ENCODE measurements around the gene EAF2. TPM values are rescaled to one million over a fixed set of nuclear protein-coding genes. Genes with fewer than 3 reads are reported as not detected.

The EAF2 gene
- total and polyA plus RNA-seq, 5 donors, result 4.4 to 7.1 (median 5.4) TPM

DNA sequence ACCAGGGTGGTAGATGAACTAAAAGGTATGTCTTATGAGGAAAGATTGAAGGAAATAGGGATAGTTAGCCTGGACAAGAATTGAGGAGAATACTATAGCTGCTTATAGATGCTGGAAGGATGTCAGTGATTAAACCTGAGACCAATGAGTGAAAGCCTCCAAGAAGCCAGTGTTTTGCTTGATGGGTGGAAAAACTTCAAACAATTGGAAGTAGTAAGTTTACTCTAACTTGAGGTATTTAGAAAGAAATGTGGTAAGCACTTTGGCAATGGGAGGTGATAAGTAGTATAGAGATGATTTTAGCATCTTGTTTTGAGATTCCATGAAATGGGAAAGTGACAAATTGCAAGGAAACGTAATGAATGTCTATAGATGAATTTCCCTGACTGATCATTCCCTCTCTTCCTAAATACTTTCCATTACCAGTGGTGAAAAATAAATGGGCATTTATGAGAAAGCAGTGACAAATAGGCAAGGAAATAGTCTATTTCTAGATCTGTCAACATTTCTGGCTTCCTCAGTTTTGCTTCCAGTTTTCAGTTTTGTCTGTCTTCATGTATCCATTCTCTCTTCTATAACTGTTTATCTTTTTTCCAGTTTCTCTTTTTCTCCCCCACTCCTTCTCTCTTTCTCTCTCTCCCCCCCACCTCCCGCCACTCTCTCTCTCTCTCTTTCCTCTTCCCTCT lies 78.4 kb downstream of the EAF2 start:
- Histone ChIP-seq H3K27ac (ENCODE audit: low read length) (no peak overlapping the region), H3K9me3 (ENCODE audit: control insufficient read depth, low read length) (no peaks in the 10 kb centered on the region), H3K27me3 (ENCODE audit: control insufficient read depth, insufficient read depth) (no peaks in the 10 kb centered on the region), H3K4me1 (ENCODE audit: control insufficient read depth, insufficient read depth, low read length) (no peaks in the 10 kb centered on the region), H3K4me3 (ENCODE audit: low read length) (no peak overlapping the region)
- no peak for ATAC-seq
- intact Hi-C loops (cut with DNase I), result no loop called here
- WGBS, result 79% methylated on average over 2 of the region's 2 CpGs
- DNase-seq, result no peak

- Histone ChIP-seq H3K9me3 (ENCODE audit: control insufficient read depth, low read length) (no peaks in the 10 kb centered on the region), H3K27me3 (ENCODE audit: control insufficient read depth, insufficient read depth) (no peaks in the 10 kb centered on the region), H3K27ac (ENCODE audit: low read length) (no peak overlapping the region), H3K4me1 (ENCODE audit: control insufficient read depth, insufficient read depth, low read length) (no peaks in the 10 kb centered on the region), H3K4me3 (ENCODE audit: low read length) (no peak overlapping the region)
- intact Hi-C loops (cut with DNase I), result no loop called here
- DNase-seq (peak in 1 of 3 donors; percentile 30), ATAC-seq (no peak)
- 74% methylated on average over 12 of the region's 12 CpGs for WGBS
These were observed 79.3 kb downstream of the EAF2 start for GRCh38 chr3:121914081-121914998.

GRCh38 chr3:121916189-121916588 lies 81.2 kb downstream of the EAF2 start:
- intact Hi-C loops (cut with DNase I), result no loop called here
- no peaks in the 10 kb centered on the region for H3K4me1 ChIP-seq (ENCODE audit: control insufficient read depth, insufficient read depth, low read length)
- H3K27ac ChIP-seq (ENCODE audit: low read length), result no peak overlapping the region
- no peak for DNase-seq
- no peaks in the 10 kb centered on the region for H3K27me3 ChIP-seq (ENCODE audit: control insufficient read depth, insufficient read depth)
- ATAC-seq, result no peak
- no peak overlapping the region for H3K4me3 ChIP-seq (ENCODE audit: low read length)
- H3K9me3 ChIP-seq (ENCODE audit: control insufficient read depth, low read length), result no peaks in the 10 kb centered on the region

DNA sequence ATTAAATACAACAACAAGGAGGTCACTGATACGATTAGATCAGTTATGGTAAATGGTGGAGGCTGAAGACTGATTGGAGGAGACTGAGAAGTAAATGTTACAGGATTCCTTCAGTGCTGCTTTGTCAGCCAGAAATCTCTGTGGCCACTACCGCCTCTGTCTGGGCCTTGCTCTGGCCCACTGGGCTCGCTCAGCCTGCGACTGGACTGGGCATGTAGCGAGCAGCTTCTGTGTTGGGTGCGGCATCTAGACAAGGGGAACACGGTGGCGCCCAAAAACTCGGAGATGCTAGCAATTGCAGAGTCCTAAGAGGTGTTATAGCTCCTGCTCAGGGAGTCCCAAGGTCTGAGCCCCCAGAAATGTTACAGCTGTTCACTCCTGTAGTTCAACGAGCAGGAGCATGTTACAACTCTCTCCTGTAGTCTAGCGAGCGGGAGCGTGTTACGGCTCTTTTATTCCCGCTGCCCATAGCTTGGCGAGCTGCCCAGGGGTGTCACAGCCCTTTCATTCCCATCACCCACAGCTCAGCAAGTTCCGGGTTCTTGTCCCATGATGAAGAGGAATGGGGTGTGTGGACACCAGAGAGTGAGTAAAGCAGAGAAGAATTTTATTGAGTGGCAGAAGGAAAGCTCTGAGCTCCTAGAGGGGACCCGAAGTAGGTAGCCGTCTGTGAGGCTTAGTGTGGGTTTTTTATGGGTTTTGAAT lies 83.9 kb downstream of the EAF2 start:
- H3K9me3 ChIP-seq (ENCODE audit: control insufficient read depth, low read length), result no peaks in the 10 kb centered on the region
- H3K27ac ChIP-seq (ENCODE audit: low read length), result no peak overlapping the region
- WGBS, result 78% methylated on average over 19 of the region's 19 CpGs
- no peak overlapping the region for H3K4me3 ChIP-seq (ENCODE audit: low read length)
- DNase-seq (no peak), ATAC-seq (no peak)
- intact Hi-C loops (cut with DNase I), result no loop called here
- H3K27me3 ChIP-seq (ENCODE audit: control insufficient read depth, insufficient read depth), result no peaks in the 10 kb centered on the region
- H3K4me1 ChIP-seq (ENCODE audit: control insufficient read depth, insufficient read depth, low read length), result no peaks in the 10 kb centered on the region

- H3K4me1 ChIP-seq (ENCODE audit: control insufficient read depth, insufficient read depth, low read length), result no peaks in the 10 kb centered on the region
- no peak for ATAC-seq
- no peaks in the 10 kb centered on the region for H3K9me3 ChIP-seq (ENCODE audit: control insufficient read depth, low read length)
- H3K27ac ChIP-seq (ENCODE audit: low read length), result no peak overlapping the region
- intact Hi-C loops (cut with DNase I), result no loop called here
- no peak overlapping the region for H3K4me3 ChIP-seq (ENCODE audit: low read length)
- no peaks in the 10 kb centered on the region for H3K27me3 ChIP-seq (ENCODE audit: control insufficient read depth, insufficient read depth)
- DNase-seq, result no peak
- WGBS, result 51% methylated on average over 3 of the region's 3 CpGs
These were observed 89.7 kb downstream of the EAF2 start for GRCh38 chr3:121924734-121925133.

DNA sequence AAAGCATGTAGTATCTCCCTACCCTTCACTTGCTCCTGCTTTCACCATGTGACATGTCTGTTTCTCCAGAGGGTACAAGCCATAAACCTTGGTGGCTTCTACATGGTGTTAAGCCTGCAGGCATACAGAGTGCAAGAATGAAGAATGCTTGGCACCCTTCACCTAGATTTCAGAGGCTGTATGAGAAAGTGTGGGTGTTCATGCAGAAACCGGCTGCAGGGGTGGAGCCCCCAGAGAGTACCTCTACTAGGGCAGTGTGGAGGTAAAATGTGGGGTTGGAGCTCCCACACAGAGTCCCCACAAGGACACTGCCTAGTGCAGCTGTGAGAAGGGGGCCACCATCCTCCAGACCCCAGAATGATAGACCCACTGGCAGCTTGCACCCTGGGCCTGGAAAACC lies 91.4 kb downstream of the EAF2 start:
- Histone ChIP-seq H3K4me1 (ENCODE audit: control insufficient read depth, insufficient read depth, low read length) (no peaks in the 10 kb centered on the region), H3K9me3 (ENCODE audit: control insufficient read depth, low read length) (no peaks in the 10 kb centered on the region), H3K4me3 (ENCODE audit: low read length) (no peak overlapping the region), H3K27me3 (ENCODE audit: control insufficient read depth, insufficient read depth) (no peaks in the 10 kb centered on the region), H3K27ac (ENCODE audit: low read length) (no peak overlapping the region)
- 88% methylated on average over 1 of the region's 1 CpG for WGBS
- DNase-seq (no peak), ATAC-seq (no peak)
- intact Hi-C loops (cut with DNase I), result no loop called here

Other genes starting within 250 kb of the EAF2 start
- 100 to 1,000 TPM; 125 to 258 (median 212) TPM for gene FBXO40, start 241.8 kb upstream of the EAF2 start, total RNA-seq
- 72.1 TPM for gene FBXO40, start 241.8 kb upstream of the EAF2 start, polyA plus RNA-seq
- 10 to 100 TPM; 19.9 to 25.9 (median 23.1) TPM for gene HCLS1, start 174.3 kb upstream of the EAF2 start, total RNA-seq
- gene HCLS1, start 174.3 kb upstream of the EAF2 start, polyA plus RNA-seq, result 12.3 TPM
- 10 to 100 TPM; 52.8 to 60.8 (median 58.4) TPM for gene GOLGB1, start 85.5 kb upstream of the EAF2 start, total RNA-seq
- 19.8 TPM for gene GOLGB1, start 85.5 kb upstream of the EAF2 start, polyA plus RNA-seq
- 10 to 100 TPM in 1 of 4 donors, 1 to 10 TPM in 3; 8.9 to 10.2 (median 9.4) TPM for gene IQCB1, start 149 bp upstream of the EAF2 start, total RNA-seq
- gene IQCB1, start 149 bp upstream of the EAF2 start, polyA plus RNA-seq, result 5.9 TPM
- gene SLC15A2, start 59.2 kb downstream of the EAF2 start, total RNA-seq, result 1 to 10 TPM in 3 of 4 donors, under 1 TPM in 1; 0.56 to 8.5 (median 6.6) TPM
- 1.4 TPM for gene SLC15A2, start 59.2 kb downstream of the EAF2 start, polyA plus RNA-seq
- not detected for gene ILDR1, start 187.0 kb downstream of the EAF2 start, total RNA-seq
- not detected for gene ILDR1, start 187.0 kb downstream of the EAF2 start, polyA plus RNA-seq
- gene CD86, start 220.2 kb downstream of the EAF2 start, total RNA-seq, result 1 to 10 TPM; 3.1 to 5.4 (median 5.1) TPM
- gene CD86, start 220.2 kb downstream of the EAF2 start, polyA plus RNA-seq, result 0.91 TPM

All from right cardiac atrium (tissue), 5 donors.